H1 (cell line): ENCODE measurements around the gene GLUL. TPM values are rescaled to one million over a fixed set of nuclear protein-coding genes. Genes with fewer than 3 reads are reported as not detected.

Experiments used
- CTCF ChIA-PET: fragments of 300-600 bp; sonication (Branson Sonifier 250); formaldehyde crosslinking; loops from one replicate; lab custom pipeline; 2021; ENCODE audit not compliant: partially characterized antibody; lab: Charles Lee
- POLR2A ChIA-PET: fragments of 300-600 bp; sonication (Branson Sonifier 250); formaldehyde crosslinking; loops from one replicate; lab custom pipeline; 2021; ENCODE audit warnings: inconsistent platforms; ENCODE audit not compliant: partially characterized antibody; lab: Charles Lee
- DNase-seq, 2 experiments: peaks; one replicate each; pipeline versions ENCODE4 v3.0.0 to v3.0.0-alpha.2; 2010 to 2022; ENCODE audit warnings: low spot score in 2 of 2, low read depth in 1 of 2, mixed read lengths in 1 of 2
- FAIRE-seq: peaks from 2 replicates; lab custom pipeline; 2011; peaks lifted over from hg19 to GRCh38; lab: Jason Lieb, UNC
- H2AFZ ChIP-seq: 2 replicates; pipeline ENCODE4 v1.8.1; 2012; ENCODE audit warnings: low read length, inconsistent platforms
- H2AK5ac ChIP-seq: 2 replicates; pipeline ENCODE4 v1.6.1; 2013; ENCODE audit warnings: low read depth, low read length
- H2BK120ac ChIP-seq: replicated peaks from 2 replicates; pipeline ENCODE3; 2013; ENCODE audit warnings: low read depth, low read length, inconsistent platforms
- H2BK12ac ChIP-seq: 2 replicates; pipeline ENCODE4 v1.6.1; 2013; ENCODE audit warnings: low read depth, low read length
- H2BK15ac ChIP-seq: 2 replicates; pipeline ENCODE4 v1.6.1; 2013; ENCODE audit warnings: low read length
- H2BK20ac ChIP-seq: 2 replicates; pipeline ENCODE4 v1.6.1; 2013; ENCODE audit warnings: low read length
- H2BK5ac ChIP-seq: 2 replicates; pipeline ENCODE4 v1.6.1; 2013; ENCODE audit warnings: low read depth, low read length
- H3K14ac ChIP-seq: 2 replicates; pipeline ENCODE4 v1.6.1; 2013; ENCODE audit warnings: inconsistent platforms; ENCODE audit not compliant: insufficient read length
- H3K18ac ChIP-seq: 2 replicates; pipeline ENCODE4 v1.6.1; 2013; ENCODE audit warnings: low read length; ENCODE audit errors: extremely low read depth
- H3K23ac ChIP-seq: 2 replicates; pipeline ENCODE4 v1.6.1; 2013; ENCODE audit warnings: inconsistent platforms; ENCODE audit not compliant: insufficient read length
- H3K23me2 ChIP-seq: 2 replicates; pipeline ENCODE4 v1.6.1; 2013; ENCODE audit warnings: low read depth, low read length
- H3K27ac ChIP-seq: 2 replicates; pipeline ENCODE4 v1.6.1; 2011; ENCODE audit warnings: low read depth, low read length, inconsistent platforms
- H3K27me3 ChIP-seq, 4 experiments: replicated peaks in 1 of 4; 1 replicate in 1 of 4; 2 replicates in 3 of 4; pipeline versions ENCODE4 v1.6.1 to v1.8.1; 2011 to 2013; ENCODE audit warnings: low read length in 3 of 4, mild to moderate bottlenecking in 3 of 4, inconsistent platforms in 2 of 4, mixed read lengths in 2 of 4, moderate library complexity in 1 of 4; ENCODE audit not compliant: control insufficient read depth in 3 of 4, insufficient read depth in 3 of 4; ENCODE audit errors: extremely low read depth in 1 of 4
- H3K36me3 ChIP-seq, 4 experiments: 2 replicates each; pipeline versions ENCODE4 v1.6.1 to v1.8.1; 2011 to 2013; ENCODE audit warnings: mild to moderate bottlenecking in 4 of 4, low read length in 3 of 4, moderate library complexity in 2 of 4, control low read depth in 1 of 4, inconsistent platforms in 1 of 4; ENCODE audit not compliant: insufficient read depth in 4 of 4, control insufficient read depth in 2 of 4
- H3K4ac ChIP-seq: replicated peaks from 2 replicates; pipeline ENCODE3; 2013; ENCODE audit warnings: low read length, low read depth, mixed read lengths, inconsistent platforms; ENCODE audit not compliant: insufficient read length
- H3K4me1 ChIP-seq, 4 experiments: replicated peaks in 1 of 4; 1 replicate in 1 of 4; 2 replicates in 3 of 4; pipeline versions ENCODE4 v1.6.1 to v1.8.1; 2011 to 2013; ENCODE audit warnings: low read length in 3 of 4, inconsistent platforms in 2 of 4, mixed read lengths in 1 of 4; ENCODE audit not compliant: insufficient read depth in 4 of 4, control insufficient read depth in 3 of 4
- H3K4me2 ChIP-seq, 2 experiments: 2 replicates each; pipeline versions ENCODE4 v1.6.1 to v1.8.1; 2011 to 2013; ENCODE audit warnings: low read depth in 2 of 2, low read length in 2 of 2, control low read depth in 1 of 2, inconsistent platforms in 1 of 2, mild to moderate bottlenecking in 1 of 2; ENCODE audit not compliant: insufficient read depth in 1 of 2
- H3K4me3 ChIP-seq, 4 experiments: fragments of 200-600, 300-600 bp in 1 of 4; sonication (generic), shearing (Covaris generic), sonication (Bioruptor Twin) in 1 of 4; 2 replicates each; pipeline versions ENCODE4 v1.5.1 to v1.8.1; 2011 to 2016; ENCODE audit warnings: low read length in 4 of 4, low read depth in 3 of 4, control low read depth in 2 of 4, inconsistent platforms in 2 of 4, mild to moderate bottlenecking in 2 of 4, mixed read lengths in 1 of 4, moderate library complexity in 1 of 4; ENCODE audit not compliant: insufficient read depth in 2 of 4; ENCODE audit errors: extremely low read depth in 1 of 4
- H3K56ac ChIP-seq: replicated peaks from 2 replicates; pipeline ENCODE3; 2013; ENCODE audit warnings: low read depth, mild to moderate bottlenecking, mixed read lengths, low read length, inconsistent platforms; ENCODE audit not compliant: insufficient read length
- H3K79me1 ChIP-seq: 2 replicates; pipeline ENCODE4 v1.6.1; 2013; ENCODE audit warnings: low read depth, low read length, control low read depth
- H3K79me2 ChIP-seq, 2 experiments: 2 replicates each; pipeline versions ENCODE4 v1.6.1 to v1.8.1; 2012 to 2013; ENCODE audit warnings: low read length in 2 of 2, mild to moderate bottlenecking in 2 of 2, inconsistent platforms in 1 of 2; ENCODE audit not compliant: insufficient read depth in 2 of 2, control insufficient read depth in 1 of 2
- H3K9ac ChIP-seq, 4 experiments: replicated peaks in 1 of 4; 1 replicate in 1 of 4; 2 replicates in 3 of 4; pipeline versions ENCODE4 v1.6.1 to v1.8.1; 2011 to 2013; ENCODE audit warnings: low read depth in 3 of 4, low read length in 3 of 4, control low read depth in 2 of 4, mild to moderate bottlenecking in 2 of 4, moderate library complexity in 2 of 4, inconsistent platforms in 1 of 4; ENCODE audit errors: extremely low read depth in 1 of 4
- H3K9me3 ChIP-seq, 2 experiments: 2 replicates each; pipeline versions ENCODE4 v1.6.1 to v1.8.1; 2012 to 2013; ENCODE audit warnings: mild to moderate bottlenecking in 2 of 2, moderate library complexity in 2 of 2, control low read depth in 1 of 2, inconsistent platforms in 1 of 2, low read depth in 1 of 2, low read length in 1 of 2, mixed read lengths in 1 of 2; ENCODE audit not compliant: insufficient read depth in 2 of 2
- H4K20me1 ChIP-seq, 2 experiments: replicated peaks in 1 of 2; 2 replicates each; pipeline versions ENCODE3 to v1.8.1; 2011 to 2013; ENCODE audit warnings: inconsistent platforms in 2 of 2, low read length in 2 of 2, mild to moderate bottlenecking in 1 of 2; ENCODE audit not compliant: insufficient read depth in 2 of 2, control insufficient read depth in 1 of 2
- H4K5ac ChIP-seq: 2 replicates; pipeline ENCODE4 v1.6.1; 2013; ENCODE audit warnings: low read length, low read depth, mixed read lengths, inconsistent platforms; ENCODE audit not compliant: insufficient read length
- H4K8ac ChIP-seq: 2 replicates; pipeline ENCODE4 v1.8.0; 2013; ENCODE audit warnings: mild to moderate bottlenecking, moderate library complexity, low read length, inconsistent platforms; ENCODE audit not compliant: insufficient read depth; ENCODE audit errors: extremely low read depth
- H4K91ac ChIP-seq: replicated peaks from 2 replicates; pipeline ENCODE3; 2013; ENCODE audit warnings: low read length, mixed read lengths, inconsistent platforms; ENCODE audit not compliant: insufficient read length
- CTBP2 ChIP-seq: IDR thresholded peaks from 2 replicates; pipeline ENCODE4 v1.7.0; 2011; ENCODE audit warnings: borderline replicate concordance, mild to moderate bottlenecking, moderate library complexity, mixed read lengths, low read length; ENCODE audit not compliant: insufficient read depth, insufficient read length
- JUN ChIP-seq: IDR thresholded peaks from 2 replicates; pipeline ENCODE4 v1.6.1; 2011; ENCODE audit warnings: low read depth, mild to moderate bottlenecking, improper control_type of control experiment, low read length
- POLR2AphosphoS5 ChIP-seq: IDR thresholded peaks from 2 replicates; pipeline ENCODE4 v1.6.1; 2011; ENCODE audit warnings: low read depth, low read length
- RAD21 ChIP-seq, 2 experiments: IDR thresholded peaks in 1 of 2; conservative IDR thresholded peaks in 1 of 2; 2 replicates each; pipeline ENCODE4 v1.6.1; 2011; ENCODE audit warnings: low read depth in 2 of 2, low read length in 2 of 2, improper control_type of control experiment in 1 of 2, inconsistent platforms in 1 of 2, mild to moderate bottlenecking in 1 of 2, moderate library complexity in 1 of 2
- RXRA ChIP-seq: IDR thresholded peaks from 2 replicates; pipeline ENCODE4 v1.6.1; 2011; ENCODE audit warnings: low read depth, mild to moderate bottlenecking, low read length, moderate library complexity; ENCODE audit not compliant: insufficient read depth
- WGBS, 2 experiments: shearing (Covaris generic) in 1 of 2; methylation state at CpG; one replicate each; pipeline versions ENCODE4 v1.1.6 to v1.1.7; 2013 to 2015; ENCODE audit warnings: low lambda C conversion rate in 2 of 2, mixed read lengths in 2 of 2, inconsistent platforms in 1 of 2, low coverage in 1 of 2, missing lambda C conversion rate in 1 of 2; ENCODE audit not compliant: insufficient replicate concordance in 2 of 2, insufficient coverage in 1 of 2, insufficient read length in 1 of 2; ENCODE audit errors: extremely low coverage in 1 of 2, missing lambda C conversion rate in 1 of 2; 5-methylcytosine and 5-hydroxymethylcytosine counted together
- polyA plus RNA-seq, 7 experiments: library from polyadenylated mRNA; depleted of rRNA in 3 of 7; stranded (reverse) in 5 of 7; unstranded in 2 of 7; fragments of >200 nt in 5 of 7; fragments of 200-250 nt in 2 of 7; gene quantifications; 1 replicate in 5 of 7; 2 replicates in 1 of 7; 4 replicates in 1 of 7; pipeline versions ENCODE4 v1.2.1 to v1.2.3, GENCODE V29; 2011 to 2013; ENCODE audit warnings: missing spikeins in 2 of 7, mixed read lengths in 2 of 7
- total RNA-seq: library from RNA; stranded (reverse); fragmentation: NEBNext Ultra II Directional; extraction: Animal tissue kit (Norgen Biotek cat#: 25700); gene quantifications from 2 replicates; pipeline ENCODE4 v1.2.1, GENCODE V29; 2021
- TF ChIP-seq, protein P1 (sequence below), 3 experiments: IDR thresholded peaks; 1 replicate in 2 of 3; 2 replicates in 1 of 3; pipeline versions ENCODE4 v1.5.1 to v1.6.1; 2011; ENCODE audit warnings: low read length in 3 of 3, mild to moderate bottlenecking in 3 of 3, inconsistent platforms in 2 of 3, low read depth in 1 of 3, moderate library complexity in 1 of 3; ENCODE audit not compliant: insufficient read depth in 1 of 3; ENCODE audit errors: control extremely low read depth in 1 of 3

GLUL gene
- total and polyA plus RNA-seq, 2 of the 8 experiments (the other 6 are each of a cell fraction or from before 2014, with no cell fraction given): 261 to 453 TPM

DNA sequence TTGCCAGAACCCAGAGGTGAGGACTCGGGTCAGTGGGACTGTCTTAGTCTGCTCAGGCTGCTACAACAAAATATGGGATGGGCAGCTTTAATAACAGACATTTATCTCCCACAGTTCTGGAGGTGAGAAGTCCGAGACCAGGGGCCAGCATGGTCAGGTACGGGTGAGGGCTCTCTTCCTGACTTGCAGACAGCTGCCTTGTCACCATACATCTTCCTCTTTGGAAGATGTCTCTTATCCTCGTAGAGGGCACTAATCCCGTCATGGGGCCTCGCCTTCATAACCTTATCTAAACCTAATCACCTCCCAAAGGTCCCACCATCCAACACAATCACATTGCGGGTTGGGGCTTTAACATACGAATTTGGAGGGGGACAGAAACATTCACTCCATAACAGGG lies 51.9 kb downstream of the GLUL start:
- no peak overlapping the region for H3K27ac ChIP-seq
- no peak overlapping the region for H4K91ac ChIP-seq
- no peaks in the 10 kb centered on the region for H3K79me1 ChIP-seq
- H2BK20ac ChIP-seq: no peak overlapping the region
- FAIRE-seq (no peak), DNase-seq (no peak)
- H3K56ac ChIP-seq: no peak overlapping the region
- peaks cover 0 to 4% (median 0%) of the 10 kb centered on the region in 4 experiments; a peak in 1 of 7 replicates for H3K4me1 ChIP-seq
- 94% methylated on average over 8 of the region's 8 CpGs; no CpG with 5 or more reads in 1 of the 2 experiments for WGBS, 2 experiments
- no peak overlapping the region for H3K9ac ChIP-seq
- no peak overlapping the region for H2AK5ac ChIP-seq
- no peaks in the 10 kb centered on the region for H3K9me3 ChIP-seq
- no peak overlapping the region for H3K14ac ChIP-seq
- ChIA-PET POLR2A (interaction anchor here (0.8 kb wide), 1 partner anchor 24 kb away, joined by 3 read pairs; no protein-coding TSS in a partner anchor), CTCF (interaction anchor here (1.0 to 2.3 kb wide), 5 partner anchors 10 to 56 kb away, joined by 3 to 7 read pairs (median 4); no protein-coding TSS in a partner anchor)
- TF ChIP-seq JUN (no peak), RXRA (no peak), POLR2AphosphoS5 (no peak), CTBP2 (no peak), RAD21 (IDR thresholded peaks at IDR 0.05 in 1 of 2, conservative IDR thresholded peaks at IDR 0.05 in 1 of 2; ENCODE audit: low read depth in 2 of 2, low read length in 2 of 2) (no peak)
- TF ChIP-seq, protein P1, sequence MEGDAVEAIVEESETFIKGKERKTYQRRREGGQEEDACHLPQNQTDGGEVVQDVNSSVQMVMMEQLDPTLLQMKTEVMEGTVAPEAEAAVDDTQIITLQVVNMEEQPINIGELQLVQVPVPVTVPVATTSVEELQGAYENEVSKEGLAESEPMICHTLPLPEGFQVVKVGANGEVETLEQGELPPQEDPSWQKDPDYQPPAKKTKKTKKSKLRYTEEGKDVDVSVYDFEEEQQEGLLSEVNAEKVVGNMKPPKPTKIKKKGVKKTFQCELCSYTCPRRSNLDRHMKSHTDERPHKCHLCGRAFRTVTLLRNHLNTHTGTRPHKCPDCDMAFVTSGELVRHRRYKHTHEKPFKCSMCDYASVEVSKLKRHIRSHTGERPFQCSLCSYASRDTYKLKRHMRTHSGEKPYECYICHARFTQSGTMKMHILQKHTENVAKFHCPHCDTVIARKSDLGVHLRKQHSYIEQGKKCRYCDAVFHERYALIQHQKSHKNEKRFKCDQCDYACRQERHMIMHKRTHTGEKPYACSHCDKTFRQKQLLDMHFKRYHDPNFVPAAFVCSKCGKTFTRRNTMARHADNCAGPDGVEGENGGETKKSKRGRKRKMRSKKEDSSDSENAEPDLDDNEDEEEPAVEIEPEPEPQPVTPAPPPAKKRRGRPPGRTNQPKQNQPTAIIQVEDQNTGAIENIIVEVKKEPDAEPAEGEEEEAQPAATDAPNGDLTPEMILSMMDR (IDR thresholded peaks at IDR 0.05; ENCODE audit: control extremely low read depth in 1 of 3, insufficient read depth in 1 of 3, low read depth in 1 of 3, low read length in 3 of 3): no peak
- no peaks in the 10 kb centered on the region for H3K23me2 ChIP-seq
- H3K79me2 ChIP-seq: no peaks in the 10 kb centered on the region
- H4K20me1 ChIP-seq: no peaks in the 10 kb centered on the region
- H3K23ac ChIP-seq: no peak overlapping the region
- no peak overlapping the region for H2AFZ ChIP-seq
- H4K8ac ChIP-seq: no peak overlapping the region
- H4K5ac ChIP-seq: no peak overlapping the region
- no peak overlapping the region for H3K4ac ChIP-seq
- no peak overlapping the region for H3K18ac ChIP-seq
- H2BK120ac ChIP-seq: no peak overlapping the region
- H3K4me2 ChIP-seq: no peak overlapping the region
- H3K36me3 ChIP-seq: no peaks in the 10 kb centered on the region
- H3K27me3 ChIP-seq: no peaks in the 10 kb centered on the region
- no peak overlapping the region for H2BK15ac ChIP-seq
- H2BK12ac ChIP-seq: no peak overlapping the region
- H3K4me3 ChIP-seq: no peak overlapping the region
- H2BK5ac ChIP-seq: no peak overlapping the region
